HepG2 (cell line): Measurements from ENCODE around the gene TMEM11. TPM values are rescaled to one million over a fixed set of nuclear protein-coding genes. Genes with fewer than 3 reads are reported as not detected.
A peak's percentile ranks its signal among the peaks of the same experiment; 100 is the strongest.

Experiments used
- ATAC-seq: fragments of 200-7000 bp; cut with Tn5 transposase; 3 replicates; pipeline ENCODE4 v1.9.1; 2020; ENCODE audit warnings: mild to moderate bottlenecking, moderate library complexity
- BruUV-seq: library from RNA; stranded (reverse); fragments of 400-500 nt; replicated peaks from 2 replicates; lab custom pipeline; 2021; lab: Mats Ljungman, UMichigan
- CTCF ChIA-PET: fragments of 300-600 bp; formaldehyde crosslinking; extraction: SDS; loops from one replicate; lab custom pipeline; 2021; ENCODE audit warnings: low total read pairs, inconsistent platforms, low intra/inter-chr PET ratio; lab: Yijun Ruan, JAX
- POLR2A ChIA-PET: fragments of 350-600 bp; sonication (Branson Sonifier 250); formaldehyde crosslinking; loops from one replicate; lab custom pipeline; 2020; ENCODE audit warnings: antibody characterized with exemption, inconsistent platforms; lab: Yijun Ruan, JAX
- DNase-seq: peaks from one replicate; pipeline ENCODE4 v3.0.0-alpha.2; 2015; ENCODE audit warnings: low spot score
- FAIRE-seq: peaks from 3 replicates; lab custom pipeline; 2011; peaks lifted over from hg19 to GRCh38; lab: Jason Lieb, UNC
- H2AFZ ChIP-seq: one replicate; pipeline ENCODE4 v1.6.1; 2011; ENCODE audit warnings: low read length, inconsistent platforms
- H3K27ac ChIP-seq: fragments of 300-600 bp; 3 replicates; pipeline ENCODE4 v1.8.0; 2011; ENCODE audit warnings: mixed run types, mild to moderate bottlenecking, mixed read lengths, low read length, inconsistent platforms; ENCODE audit not compliant: insufficient read depth; ENCODE audit errors: extremely low read length
- H3K27me3 ChIP-seq, 2 experiments: fragments of 200-600 bp in 1 of 2; 2 replicates in 1 of 2; 3 replicates in 1 of 2; pipeline versions ENCODE4 v1.6.0 to v1.8.0; 2011; ENCODE audit warnings: low read length in 2 of 2, mild to moderate bottlenecking in 2 of 2, moderate library complexity in 2 of 2, inconsistent platforms in 1 of 2; ENCODE audit not compliant: insufficient read depth in 2 of 2, control insufficient read depth in 1 of 2
- H3K36me3 ChIP-seq, 2 experiments: fragments of 200-600 bp in 1 of 2; replicated peaks in 1 of 2; 2 replicates in 1 of 2; 3 replicates in 1 of 2; pipeline versions ENCODE4 v1.5.1 to v1.8.0; 2011; ENCODE audit warnings: low read length in 2 of 2, inconsistent platforms in 1 of 2; ENCODE audit not compliant: insufficient read depth in 2 of 2, control insufficient read depth in 1 of 2
- H3K4me1 ChIP-seq: 2 replicates; pipeline ENCODE4 v1.5.1; 2012; ENCODE audit warnings: low read length, inconsistent platforms; ENCODE audit not compliant: insufficient read depth
- H3K4me2 ChIP-seq: 2 replicates; pipeline ENCODE4 v1.6.0; 2011; ENCODE audit warnings: low read depth, low read length, inconsistent platforms
- H3K4me3 ChIP-seq, 3 experiments: fragments of 200-600 bp in 1 of 3; sonication (generic), shearing (Covaris generic) in 1 of 3; replicated peaks in 1 of 3; 2 replicates each; pipeline ENCODE4 v1.5.1; 2011 to 2016; ENCODE audit warnings: low read length in 3 of 3, inconsistent platforms in 2 of 3, low read depth in 2 of 3, mild to moderate bottlenecking in 2 of 3, control low read depth in 1 of 3, mixed read lengths in 1 of 3; ENCODE audit not compliant: insufficient read depth in 1 of 3
- H3K79me2 ChIP-seq: one replicate; pipeline ENCODE4 v1.6.1; 2011; ENCODE audit warnings: low read length, inconsistent platforms; ENCODE audit not compliant: insufficient read depth
- H3K9ac ChIP-seq: 2 replicates; pipeline ENCODE4 v1.6.0; 2011; ENCODE audit warnings: mild to moderate bottlenecking, low read depth, low read length, inconsistent platforms; ENCODE audit not compliant: insufficient read depth
- H3K9me3 ChIP-seq: 2 replicates; pipeline ENCODE4 v1.5.1; 2012; ENCODE audit warnings: mild to moderate bottlenecking, low read length
- H4K20me1 ChIP-seq: 2 replicates; pipeline ENCODE4 v1.6.0; 2011; ENCODE audit warnings: inconsistent platforms, mild to moderate bottlenecking, low read length, moderate library complexity; ENCODE audit not compliant: insufficient read depth
- ARID2 ChIP-seq: sonication (generic); formaldehyde crosslinking; IDR thresholded peaks from 2 replicates; pipeline ENCODE4 v1.8.1; 2022; ENCODE audit warnings: mild to moderate bottlenecking, missing genetic modification reagents, borderline replicate concordance
- ARNT2 ChIP-seq: sonication (generic); formaldehyde crosslinking; IDR thresholded peaks from 2 replicates; pipeline ENCODE4 v1.8.0; 2022; ENCODE audit warnings: mild to moderate bottlenecking, low read depth, missing genetic modification reagents, moderate library complexity
- DMTF1 ChIP-seq: sonication (generic); formaldehyde crosslinking; IDR thresholded peaks from 2 replicates; pipeline ENCODE4 v1.4.0; 2020; ENCODE audit warnings: mild to moderate bottlenecking, missing genetic modification reagents
- NFE2 ChIP-seq: sonication (generic); formaldehyde crosslinking; IDR thresholded peaks from 2 replicates; pipeline ENCODE4 v1.4.0; 2020; ENCODE audit warnings: missing genetic modification reagents
- NR2F2 ChIP-seq: IDR thresholded peaks from 2 replicates; pipeline ENCODE4 v1.6.1; 2012; ENCODE audit warnings: low read depth, inconsistent platforms, borderline replicate concordance
- PAX8 ChIP-seq: sonication (generic); formaldehyde crosslinking; IDR thresholded peaks from 2 replicates; pipeline ENCODE4 v1.8.0; 2022; ENCODE audit warnings: mild to moderate bottlenecking, missing genetic modification reagents, borderline replicate concordance
- SP2 ChIP-seq: sonication (generic); formaldehyde crosslinking; IDR thresholded peaks from 2 replicates; pipeline ENCODE4 v1.5.1; 2020; ENCODE audit warnings: mild to moderate bottlenecking, missing genetic modification reagents
- THYN1 ChIP-seq: sonication (generic); formaldehyde crosslinking; IDR thresholded peaks from 2 replicates; pipeline ENCODE4 v1.8.1; 2023; ENCODE audit warnings: low read depth, mild to moderate bottlenecking, moderate library complexity, missing genetic modification reagents, borderline replicate concordance
- ZBTB1 ChIP-seq: sonication (generic); formaldehyde crosslinking; IDR thresholded peaks from 2 replicates; pipeline ENCODE4 v1.4.0; 2020; ENCODE audit warnings: missing genetic modification reagents, borderline replicate concordance
- ZKSCAN8 ChIP-seq: IDR thresholded peaks from 2 replicates; pipeline ENCODE4 v1.6.1; 2016; ENCODE audit warnings: borderline replicate concordance, missing genetic modification reagents, missing compliant biosample characterization
- ZNF234 ChIP-seq: sonication (generic); formaldehyde crosslinking; conservative IDR thresholded peaks from 2 replicates; pipeline ENCODE4 v1.5.1; 2020; ENCODE audit warnings: mild to moderate bottlenecking, missing genetic modification reagents
- ZNF263 ChIP-seq: sonication (generic); formaldehyde crosslinking; IDR thresholded peaks from 2 replicates; pipeline ENCODE4 v1.4.0; 2020; ENCODE audit warnings: missing genetic modification reagents
- ZNF468 ChIP-seq: sonication (generic); formaldehyde crosslinking; IDR thresholded peaks from 2 replicates; pipeline ENCODE4 v1.8.0; 2022; ENCODE audit warnings: mild to moderate bottlenecking, moderate library complexity, missing genetic modification reagents
- ZNF670 ChIP-seq: sonication (generic); formaldehyde crosslinking; IDR thresholded peaks from 2 replicates; pipeline ENCODE4 v1.8.0; 2022; ENCODE audit warnings: mild to moderate bottlenecking, missing genetic modification reagents, borderline replicate concordance
- ZNF740 ChIP-seq: sonication (generic); formaldehyde crosslinking; IDR thresholded peaks from 2 replicates; pipeline ENCODE4 v1.4.0; 2020; ENCODE audit warnings: missing genetic modification reagents
- WGBS: methylation state at CpG from one replicate; pipeline ENCODE4 v1.1.6; 2017; ENCODE audit warnings: low lambda C conversion rate; 5-methylcytosine and 5-hydroxymethylcytosine counted together
- in situ Hi-C: cut with HindIII; loops from 2 replicates; pipeline ENCODE4 v1.10.0; 2017; ENCODE audit warnings: low pct_unique_long_range_greater_than_20kb; ENCODE audit not compliant: extremely low pct_ligation_motif_present
- intact Hi-C: fragments of 100-400 bp; cut with micrococcal nuclease; formaldehyde crosslinking; loops from one replicate; pipeline ENCODE4 v1.10.0; 2022; ENCODE audit not compliant: unreplicated experiment
- polyA plus RNA-seq, 8 experiments: library from polyadenylated mRNA; depleted of rRNA in 3 of 8; stranded (reverse) in 7 of 8; unstranded in 1 of 8; fragments of >200 nt; fragmentation: Illumina TruSeq in 4 of 8; extraction: Trizol in 4 of 8; gene quantifications; 2 replicates each; pipeline versions ENCODE4 v1.2.1 to v1.2.3, GENCODE V29; 2011 to 2016; ENCODE audit warnings: low read depth in 4 of 8, missing spikeins in 1 of 8, mixed read lengths in 1 of 8; ENCODE audit not compliant: insufficient read depth in 1 of 8
- total RNA-seq, 5 experiments: library from RNA; depleted of rRNA; stranded (reverse); fragments of >200 nt; fragmentation: Illumina TruSeq; extraction: Trizol; gene quantifications; 2 replicates each; pipeline ENCODE4 v1.2.3, GENCODE V29; 2016; ENCODE audit warnings: low read depth in 1 of 5

TMEM11 gene
- total and polyA plus RNA-seq, 2 of the 13 experiments (the other 11 are each of a cell fraction or from before 2014, with no cell fraction given): 18.7 to 35.0 TPM

- ChIA-PET CTCF (no interaction called here), POLR2A (no interaction called here)
- Histone ChIP-seq H3K4me1 (no peaks in the 10 kb centered on the region), H3K4me2 (no peak overlapping the region), H3K79me2 (peaks cover 70% of the 10 kb centered on the region), H3K27me3 (no peaks in the 10 kb centered on the region), H4K20me1 (peaks cover 38% of the 10 kb centered on the region), H3K9ac (no peak overlapping the region), H3K9me3 (no peaks in the 10 kb centered on the region), H3K4me3 (no peak overlapping the region), H3K36me3 (peaks cover 9 to 31% of the 10 kb centered on the region in 2 experiments; a peak in 4 of 5 replicates), H3K27ac (no peak overlapping the region), H2AFZ (no peak overlapping the region)
- in situ Hi-C loops (no loop called here), intact Hi-C loops (no loop called here)
- ATAC-seq (no peak), FAIRE-seq (no peak), DNase-seq (no peak)
- TF ChIP-seq PAX8 (CRISPR knock-in tag): no peak
- peak; percentile 61; the same call in 1 of the 2 replicates for TF ChIP-seq ZNF263 (CRISPR knock-in tag)
- WGBS: 91% methylated on average over 9 of the region's 11 CpGs
- no TSS peak for BruUV-seq
Observed at GRCh38 chr17:21201874-21202273, 12.1 kb downstream of the TMEM11 start.

GRCh38 chr17:21201298-21201595 is 12.7 kb downstream of the TMEM11 start:
- FAIRE-seq (no peak), DNase-seq (no peak), ATAC-seq (no peak)
- ChIA-PET POLR2A (no interaction called here), CTCF (no interaction called here)
- H3K4me2 ChIP-seq: no peak overlapping the region
- peaks cover 35% of the 10 kb centered on the region for H4K20me1 ChIP-seq
- H3K9me3 ChIP-seq: no peaks in the 10 kb centered on the region
- no peak for TF ChIP-seq ZNF740 (CRISPR knock-in tag)
- no peak for TF ChIP-seq ZBTB1 (CRISPR knock-in tag)
- no peak for TF ChIP-seq ZNF234
- no peak for TF ChIP-seq ARNT2
- TF ChIP-seq ARID2 (CRISPR knock-in tag): no peak
- TF ChIP-seq NFE2 (CRISPR knock-in tag): no peak
- no peak for TF ChIP-seq DMTF1 (CRISPR knock-in tag)
- TF ChIP-seq THYN1 (CRISPR knock-in tag): no peak
- TF ChIP-seq ZNF468 (CRISPR knock-in tag): no peak
- TF ChIP-seq ZKSCAN8 (CRISPR knock-in tag): no peak
- TF ChIP-seq ZNF670 (CRISPR knock-in tag): no peak
- TF ChIP-seq NR2F2: no peak
- TF ChIP-seq SP2 (CRISPR knock-in tag): no peak
- no peak overlapping the region for H2AFZ ChIP-seq
- H3K79me2 ChIP-seq: peaks cover 64% of the 10 kb centered on the region
- H3K27me3 ChIP-seq: no peaks in the 10 kb centered on the region
- no peaks in the 10 kb centered on the region for H3K4me1 ChIP-seq
- no TSS peak for BruUV-seq
- H3K27ac ChIP-seq: no peak overlapping the region
- intact Hi-C loops (no loop called here), in situ Hi-C loops (no loop called here)
- no peak overlapping the region for H3K4me3 ChIP-seq
- H3K36me3 ChIP-seq: peaks cover 9 to 33% of the 10 kb centered on the region in 2 experiments; a peak in 4 of 5 replicates
- no peak overlapping the region for H3K9ac ChIP-seq
- WGBS: 98% methylated on average over 5 of the region's 5 CpGs
